Lower lobe of right lung (tissue), 2 donors: Measurements from ENCODE around the gene VENTX. TPM values are rescaled to one million over a fixed set of nuclear protein-coding genes. Genes with fewer than 3 reads are reported as not detected.

ENCODE experiments used
- ATAC-seq, 2 donors: fragments of 200-7000 bp; cut with Tn5 transposase; one replicate each; pipeline ENCODE4 v1.9.1; 2020 to 2022; ENCODE audit warnings: mild to moderate bottlenecking in 2 of 2, moderate library complexity in 2 of 2
- DNase-seq: peaks from one replicate; pipeline ENCODE4 v3.0.0-alpha.2; 2020
- H3K27ac ChIP-seq: fragments of 200-600 bp; one replicate; pipeline ENCODE4 v1.8.0; 2022
- H3K27me3 ChIP-seq: fragments of 200-600 bp; one replicate; pipeline ENCODE4 v1.8.0; 2022; ENCODE audit warnings: low read depth
- H3K36me3 ChIP-seq: fragments of 200-600 bp; one replicate; pipeline ENCODE4 v1.8.0; 2022; ENCODE audit warnings: mild to moderate bottlenecking
- H3K4me1 ChIP-seq: fragments of 200-600 bp; one replicate; pipeline ENCODE4 v1.8.0; 2022
- H3K4me3 ChIP-seq: fragments of 200-600 bp; one replicate; pipeline ENCODE4 v1.8.0; 2022; ENCODE audit warnings: mild to moderate bottlenecking
- H3K9me3 ChIP-seq: fragments of 200-600 bp; one replicate; pipeline ENCODE4 v1.8.0; 2022
- CTCF ChIP-seq: fragments of 200-600 bp; IDR thresholded peaks from one replicate; pipeline ENCODE4 v1.8.0; 2022; ENCODE audit warnings: antibody characterized with exemption, mild to moderate bottlenecking
- intact Hi-C: fragments of 100-400 bp; cut with DNase I; formaldehyde crosslinking; loops from one replicate; pipeline ENCODE4 v1.11.0; 2022
- total RNA-seq: library from RNA; stranded (reverse); fragmentation: NEBNext Ultra II Directional; extraction: Animal tissue kit (Norgen Biotek cat#: 25700); gene quantifications from one replicate; pipeline ENCODE4 v1.2.1, GENCODE V29; 2021
- donor health status: DM: no; HTN: yes; CAD: no; lungs with severe emphysema.

The VENTX gene
- total RNA-seq, 1 donor from 2014 or later = 4.5 TPM

GRCh38 chr10:133268532-133268931 lies 30.9 kb downstream of the VENTX start:
- ATAC-seq (no peak), DNase-seq (no peak)
- no peak for TF ChIP-seq CTCF
- Histone ChIP-seq H3K27me3 (no peaks in the 10 kb centered on the region), H3K36me3 (peaks cover 27% of the 10 kb centered on the region), H3K4me3 (no peak overlapping the region), H3K27ac (no peak overlapping the region), H3K9me3 (no peaks in the 10 kb centered on the region), H3K4me1 (peaks cover 5% of the 10 kb centered on the region)
- intact Hi-C loops = no loop called here

DNA sequence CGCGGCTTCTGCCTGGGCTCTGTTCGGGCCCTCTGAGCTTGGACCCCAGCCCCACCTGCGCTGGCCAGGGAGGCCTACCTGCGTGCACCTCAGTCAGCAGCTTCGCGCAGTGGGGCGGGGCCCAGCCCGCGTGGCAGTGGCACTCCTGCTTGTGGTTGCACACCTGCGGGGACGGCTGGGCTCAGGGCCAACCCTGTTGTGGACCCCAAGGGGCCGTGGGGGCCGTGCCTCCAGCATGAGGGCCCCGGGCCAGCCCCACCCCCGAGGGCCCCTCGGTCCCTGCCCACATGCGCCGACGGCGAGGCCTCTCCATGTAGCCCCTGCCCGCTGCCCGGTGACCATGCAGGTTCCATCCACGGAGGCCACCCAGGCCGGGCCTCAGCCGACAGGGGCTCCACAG lies 31.7 kb downstream of the VENTX start:
- no peak for TF ChIP-seq CTCF
- Histone ChIP-seq H3K4me1 (peaks cover 1% of the 10 kb centered on the region), H3K9me3 (no peaks in the 10 kb centered on the region), H3K36me3 (peaks cover 29% of the 10 kb centered on the region), H3K4me3 (no peak overlapping the region), H3K27ac (no peak overlapping the region), H3K27me3 (no peaks in the 10 kb centered on the region)
- DNase-seq (no peak), ATAC-seq (peak in 1 of 2 donors; percentile 2)
- intact Hi-C loops = no loop called here

DNA sequence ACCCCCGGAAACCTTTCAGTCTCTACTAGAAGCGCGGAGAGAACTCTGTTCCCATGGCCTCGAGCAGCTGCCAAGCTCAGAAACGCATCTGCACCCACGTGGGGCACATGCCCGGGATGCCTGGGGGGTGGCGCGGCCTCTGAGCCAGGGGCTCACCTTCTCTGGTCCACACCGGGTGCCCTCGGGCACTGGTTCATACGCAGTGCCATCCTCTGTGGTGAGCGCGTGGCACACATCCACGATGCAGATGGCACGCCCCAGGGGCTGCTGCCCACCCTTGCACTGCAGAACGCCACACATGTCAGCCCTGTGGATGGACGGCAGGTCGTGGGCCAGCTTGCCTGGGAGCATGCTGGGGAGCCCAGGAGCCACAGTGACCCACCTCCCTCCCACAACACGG lies 32.5 kb downstream of the VENTX start:
- ATAC-seq = no peak
- intact Hi-C loops = no loop called here

GRCh38 chr10:133270773-133271297 lies 33.2 kb downstream of the VENTX start:
- TF ChIP-seq CTCF = no peak
- Histone ChIP-seq H3K27ac (no peak overlapping the region), H3K4me1 (peaks cover 13% of the 10 kb centered on the region), H3K9me3 (no peaks in the 10 kb centered on the region), H3K4me3 (no peak overlapping the region), H3K36me3 (peaks cover 29% of the 10 kb centered on the region), H3K27me3 (peaks cover 9% of the 10 kb centered on the region)
- ATAC-seq (no peak), DNase-seq (no peak)
- intact Hi-C loops = no loop called here

More for the DNA sequence above, 32.5 kb downstream of the VENTX start:
- Histone ChIP-seq H3K27me3 (peaks cover 3% of the 10 kb centered on the region), H3K27ac (no peak overlapping the region), H3K9me3 (no peaks in the 10 kb centered on the region), H3K36me3 (peaks cover 29% of the 10 kb centered on the region), H3K4me3 (no peak overlapping the region), H3K4me1 (peaks cover 8% of the 10 kb centered on the region)
- no peak for DNase-seq
- no peak for TF ChIP-seq CTCF

DNA sequence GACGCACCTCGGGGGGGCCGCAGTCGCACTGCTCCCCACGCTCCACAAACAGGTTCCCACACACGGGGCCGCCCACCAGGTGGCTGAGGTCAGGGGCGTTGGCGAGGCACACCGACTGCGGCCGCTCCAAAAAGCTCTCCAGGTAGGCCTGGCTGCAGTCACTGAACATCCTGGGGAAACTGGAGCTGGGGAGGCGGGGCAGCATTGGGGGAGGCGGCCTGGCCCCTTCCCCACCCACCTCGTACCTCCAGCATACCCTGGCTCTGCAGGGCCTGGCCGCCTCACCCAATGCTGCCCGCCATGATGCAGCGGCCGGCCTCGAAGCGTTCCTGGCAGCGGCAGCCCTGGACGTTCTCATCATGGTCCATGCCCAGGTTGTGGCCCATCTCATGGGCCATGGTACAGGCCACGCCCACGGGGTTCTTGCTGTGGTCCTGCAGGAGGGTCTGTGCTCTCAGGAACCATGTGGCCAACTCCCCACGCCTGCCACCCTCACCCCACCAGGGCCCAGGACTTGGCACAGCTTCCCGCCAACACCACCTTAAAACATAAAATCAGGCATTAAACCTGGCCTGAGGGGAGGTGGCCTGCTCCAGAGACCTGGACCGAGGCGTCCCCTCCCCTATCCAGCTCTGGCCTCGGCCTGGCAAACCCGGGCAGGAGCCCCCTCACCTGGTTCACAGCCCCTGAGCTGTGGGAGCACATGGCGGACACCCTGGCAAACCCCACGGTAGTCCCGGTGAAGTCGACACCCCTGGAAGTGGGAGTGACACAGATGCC lies 34.1 kb downstream of the VENTX start:
- intact Hi-C loops = no loop called here
- no peak for ATAC-seq
- Histone ChIP-seq H3K4me3 (no peak overlapping the region), H3K4me1 (peaks cover 22% of the 10 kb centered on the region), H3K36me3 (peaks cover 29% of the 10 kb centered on the region), H3K27me3 (peaks cover 14% of the 10 kb centered on the region), H3K9me3 (no peaks in the 10 kb centered on the region), H3K27ac (no peak overlapping the region)
- no peak for TF ChIP-seq CTCF
- no peak for DNase-seq
